ENCODE measurements around the gene LRFN3.
"Not testable (repeated sequence)": the region's sequence is repeated elsewhere in the genome, so short reads cannot be mapped to it uniquely, and the experiment has no call there.

Gene LRFN3

DNA sequence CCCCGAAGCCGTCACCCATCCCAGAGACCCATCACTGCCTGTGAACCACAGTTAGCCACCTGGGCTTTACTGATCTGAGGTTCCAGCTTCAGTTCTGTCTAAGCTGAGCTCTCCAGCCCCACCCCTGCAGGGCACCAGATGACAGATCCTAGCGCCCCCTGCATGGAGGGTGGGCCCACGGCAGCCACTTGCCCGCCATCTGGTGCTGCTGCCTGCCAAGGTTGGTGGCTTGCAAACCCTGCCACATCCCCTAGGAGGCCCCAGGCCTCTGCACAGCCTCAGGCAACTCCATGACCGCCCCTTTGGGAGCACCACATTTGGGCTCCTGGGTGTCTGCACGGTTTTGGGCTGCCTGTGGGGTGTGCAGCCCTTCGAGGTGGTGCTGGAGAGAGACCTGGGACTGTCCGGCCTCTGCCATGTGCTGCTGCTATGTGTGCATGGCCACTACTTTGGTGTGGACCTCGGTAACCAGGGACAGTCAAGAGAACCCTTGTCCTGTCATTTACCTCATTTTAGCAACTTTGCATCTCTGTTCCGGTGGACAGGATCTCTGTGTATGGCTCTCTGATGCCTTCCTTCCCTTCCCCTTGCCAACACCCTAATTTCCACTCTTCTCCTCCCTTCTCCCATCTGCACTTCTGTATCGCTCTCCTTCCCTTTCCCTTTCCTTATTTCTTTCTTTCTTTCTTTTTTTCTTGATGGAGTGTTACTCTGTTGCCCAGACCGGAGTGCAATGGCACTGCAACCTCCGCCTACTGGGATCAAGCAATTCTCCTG is 41.5 kb downstream of the LRFN3 start:
- DNase-seq (ENCODE audit: low read depth): no peak

DNA sequence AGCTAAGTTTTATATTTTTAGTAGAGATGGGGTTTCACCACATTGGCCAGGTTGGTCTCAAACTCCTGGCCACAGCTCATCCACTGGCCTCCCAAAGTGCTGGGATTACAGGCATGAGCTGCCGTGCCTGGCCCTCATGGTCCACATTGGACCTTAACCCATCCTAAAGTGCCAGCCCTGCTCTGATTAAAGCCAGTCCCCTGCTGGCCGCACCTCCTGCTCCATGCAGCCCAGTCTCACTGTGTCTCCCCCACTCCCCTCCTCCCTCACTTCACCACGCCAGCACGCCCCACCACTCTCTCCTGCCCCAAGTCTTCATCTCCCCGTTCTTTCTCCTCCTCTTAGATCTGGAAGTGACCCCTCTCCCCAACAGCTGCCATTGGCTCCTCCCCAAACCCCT is 42.1 kb downstream of the LRFN3 start:
- DNase-seq (ENCODE audit: low read depth): no peak

DNA sequence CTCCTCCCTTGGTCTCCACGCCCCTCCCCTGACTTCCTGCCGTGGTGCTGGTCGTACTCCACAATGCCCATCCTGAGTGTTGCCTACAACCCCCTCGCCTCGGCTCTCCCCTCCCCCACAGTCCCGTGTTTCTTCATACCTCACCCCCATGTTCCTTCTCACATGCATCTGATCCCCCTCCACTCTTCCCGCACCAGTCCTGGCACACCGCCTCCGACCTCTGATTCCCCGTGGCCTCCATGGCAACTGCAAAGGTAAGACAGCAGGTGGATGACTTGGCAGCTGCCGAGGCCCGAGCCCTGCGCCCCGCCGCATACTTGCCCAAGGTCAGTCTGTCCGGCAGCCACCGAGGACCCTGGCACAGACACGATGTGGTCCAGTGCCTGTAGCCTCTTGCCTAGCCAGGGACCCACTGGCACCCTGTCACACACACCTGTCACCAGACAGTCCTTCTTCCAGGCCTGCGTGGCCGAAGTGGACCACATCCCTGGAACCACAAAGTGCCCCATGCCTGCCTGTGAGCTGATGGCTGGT is 42.7 kb downstream of the LRFN3 start:
- no peak for DNase-seq (ENCODE audit: low read depth)

DNA sequence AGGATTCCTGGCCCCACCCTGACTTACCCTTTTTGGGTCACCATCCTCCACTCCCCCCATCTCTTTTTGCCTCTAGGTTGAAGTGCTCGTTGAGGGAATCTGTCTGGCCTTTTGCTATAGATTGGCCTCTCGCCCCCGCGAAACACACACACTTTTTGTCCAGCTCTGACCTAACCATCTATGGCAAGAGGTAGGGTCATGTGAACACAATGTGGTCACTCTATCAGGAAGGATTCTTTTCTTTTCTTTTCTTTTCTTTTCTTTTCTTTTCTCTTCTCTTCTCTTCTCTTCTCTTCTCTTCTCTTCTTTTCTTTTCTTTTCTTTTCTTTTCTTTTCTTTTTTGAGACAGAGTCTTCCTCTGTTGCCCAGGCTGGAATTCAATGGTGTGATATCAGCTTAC is 44.8 kb downstream of the LRFN3 start:
- not testable (repeated sequence) for DNase-seq (ENCODE audit: low read depth)

DNA sequence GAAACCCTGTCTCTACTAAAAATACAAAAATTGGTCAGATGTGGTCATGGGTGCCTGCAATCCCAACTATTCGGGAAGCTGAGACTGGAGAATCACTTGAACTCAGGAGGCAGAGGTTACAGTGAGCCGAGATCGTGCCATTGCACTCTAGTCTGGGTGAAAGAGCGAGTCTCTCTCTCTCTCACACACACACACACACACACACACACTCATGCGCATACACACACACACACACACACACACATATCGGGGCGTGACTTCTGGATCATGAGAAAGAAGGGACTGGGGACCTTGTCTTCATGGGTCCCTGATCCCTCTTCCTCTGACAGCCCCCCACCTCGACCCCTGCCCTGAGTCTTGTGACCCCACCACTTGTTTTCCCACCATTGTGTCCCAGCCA is 47.0 kb downstream of the LRFN3 start:
- DNase-seq (ENCODE audit: low read depth): no peak

DNA sequence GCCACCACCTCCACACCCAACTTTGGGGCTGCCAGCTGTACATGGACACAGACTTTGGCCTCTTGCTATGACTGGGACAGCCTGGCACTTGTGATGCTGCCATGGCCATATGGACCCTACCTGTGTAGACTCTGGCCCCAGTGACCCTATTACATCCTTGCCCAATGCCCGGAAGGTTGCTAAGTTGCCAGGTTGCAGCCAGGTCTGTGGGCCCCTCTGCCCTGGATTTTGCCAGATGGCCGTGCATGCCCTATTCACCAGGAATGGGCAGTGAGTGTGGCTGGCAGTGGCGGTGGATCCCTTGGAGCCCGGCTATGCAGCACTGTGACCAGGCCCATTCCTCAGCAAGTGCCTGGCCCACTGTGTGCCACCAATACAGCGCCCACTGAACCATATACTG is 49.9 kb downstream of the LRFN3 start:
- no peak for DNase-seq (ENCODE audit: low read depth)

DNA sequence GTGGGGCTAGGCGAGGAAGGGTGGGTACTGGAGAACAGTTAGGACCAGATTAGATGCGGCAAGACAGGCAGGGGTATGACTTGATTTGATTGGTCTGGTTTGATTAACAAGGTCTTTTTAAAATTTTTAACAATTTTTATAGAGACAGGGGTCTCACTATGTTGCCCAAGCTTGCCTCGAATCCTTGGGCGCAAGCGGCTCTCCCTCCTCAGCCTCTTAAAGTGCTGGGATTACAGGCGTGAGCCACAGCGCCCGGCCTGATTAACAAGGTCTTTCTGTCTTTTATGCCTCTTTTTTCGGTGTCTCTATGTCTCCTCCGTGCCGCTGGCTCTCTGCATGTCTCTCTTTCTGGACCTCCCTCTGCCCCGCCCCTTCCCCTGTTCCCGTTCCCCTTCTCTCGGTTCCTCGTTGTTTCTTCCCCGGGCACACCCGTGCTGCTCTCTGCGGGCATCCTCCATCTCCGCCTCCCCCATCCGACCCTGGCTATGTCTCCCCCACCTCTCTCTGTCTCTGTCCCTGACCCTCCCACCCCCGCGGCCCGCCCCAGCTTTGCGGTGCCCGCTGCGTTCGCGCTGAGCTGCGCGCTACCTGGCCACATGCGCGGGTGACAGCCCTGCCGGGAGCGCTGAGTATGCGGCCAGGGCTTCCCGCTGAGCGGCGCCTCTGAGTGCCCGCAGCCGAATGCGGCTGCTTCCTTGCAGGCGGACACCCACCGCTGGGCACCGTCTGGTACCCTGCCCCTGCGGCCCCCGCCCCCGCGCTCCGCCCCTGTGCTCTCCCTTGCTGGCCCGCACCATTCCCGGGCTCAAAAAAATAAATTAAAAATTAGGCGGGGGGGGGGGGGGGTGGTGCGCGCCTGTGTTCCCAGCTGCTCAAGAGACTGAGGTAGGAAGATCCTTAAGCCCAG is 50.7 kb downstream of the LRFN3 start:
- DNase-seq (ENCODE audit: low read depth): no peak

DNA sequence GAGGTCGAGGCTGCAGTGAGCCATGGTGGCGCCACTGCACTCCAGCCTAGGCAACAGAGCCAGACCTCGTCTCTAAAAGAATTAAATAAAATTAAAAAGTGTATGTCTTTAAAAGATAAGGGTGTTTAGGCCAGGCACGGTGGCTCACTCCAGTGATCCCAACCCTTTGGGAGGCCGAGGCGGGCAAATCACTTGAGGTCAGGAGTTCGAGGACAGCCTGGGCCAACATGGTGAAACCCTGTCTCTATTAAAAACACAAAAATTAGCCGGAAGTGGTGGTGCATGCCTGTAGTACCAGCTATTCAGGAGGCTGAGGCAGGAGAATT is 51.4 kb downstream of the LRFN3 start:
- DNase-seq (ENCODE audit: low read depth): no peak

DNA sequence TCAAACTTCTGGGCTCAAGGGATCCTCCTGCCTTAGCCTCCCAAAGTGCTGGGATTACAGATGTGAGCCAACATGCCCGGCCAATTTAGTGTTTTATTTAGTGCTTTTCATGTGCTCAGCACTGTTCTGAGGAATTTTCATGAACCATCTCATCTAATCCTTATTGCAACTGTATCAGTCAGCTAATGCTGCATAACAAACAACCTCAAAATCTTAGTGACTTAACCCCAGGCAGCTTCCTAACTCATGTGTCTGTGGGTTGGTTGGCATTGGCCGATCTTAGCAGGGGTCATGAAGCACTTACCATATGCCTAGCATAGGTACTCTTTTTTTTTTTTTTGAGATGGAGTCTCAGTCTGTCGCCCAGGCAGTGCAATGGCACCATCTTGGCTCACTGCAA is 52.6 kb downstream of the LRFN3 start:
- no peak for DNase-seq (ENCODE audit: low read depth)

DNA sequence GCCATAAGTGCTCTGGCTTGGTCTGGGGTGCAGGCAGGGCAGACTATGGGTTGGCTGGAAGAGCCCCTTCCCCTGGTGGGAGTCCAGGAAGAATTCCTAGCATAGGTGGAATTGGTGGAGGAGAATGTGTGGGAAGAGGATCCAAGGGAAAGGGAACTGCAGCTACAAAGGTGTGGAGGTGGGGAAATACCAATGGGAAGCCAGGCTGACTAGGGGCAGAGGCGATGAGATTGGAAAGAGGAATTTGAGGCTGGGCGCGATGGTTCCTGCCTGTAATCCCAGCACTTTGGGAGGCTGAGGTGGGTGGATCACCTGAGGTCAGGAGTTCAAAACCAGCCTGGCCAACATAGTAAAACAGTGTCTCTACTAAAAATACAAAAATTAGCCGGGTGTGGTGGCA is 54.0 kb downstream of the LRFN3 start:
- no peak for DNase-seq (ENCODE audit: low read depth)

DNA sequence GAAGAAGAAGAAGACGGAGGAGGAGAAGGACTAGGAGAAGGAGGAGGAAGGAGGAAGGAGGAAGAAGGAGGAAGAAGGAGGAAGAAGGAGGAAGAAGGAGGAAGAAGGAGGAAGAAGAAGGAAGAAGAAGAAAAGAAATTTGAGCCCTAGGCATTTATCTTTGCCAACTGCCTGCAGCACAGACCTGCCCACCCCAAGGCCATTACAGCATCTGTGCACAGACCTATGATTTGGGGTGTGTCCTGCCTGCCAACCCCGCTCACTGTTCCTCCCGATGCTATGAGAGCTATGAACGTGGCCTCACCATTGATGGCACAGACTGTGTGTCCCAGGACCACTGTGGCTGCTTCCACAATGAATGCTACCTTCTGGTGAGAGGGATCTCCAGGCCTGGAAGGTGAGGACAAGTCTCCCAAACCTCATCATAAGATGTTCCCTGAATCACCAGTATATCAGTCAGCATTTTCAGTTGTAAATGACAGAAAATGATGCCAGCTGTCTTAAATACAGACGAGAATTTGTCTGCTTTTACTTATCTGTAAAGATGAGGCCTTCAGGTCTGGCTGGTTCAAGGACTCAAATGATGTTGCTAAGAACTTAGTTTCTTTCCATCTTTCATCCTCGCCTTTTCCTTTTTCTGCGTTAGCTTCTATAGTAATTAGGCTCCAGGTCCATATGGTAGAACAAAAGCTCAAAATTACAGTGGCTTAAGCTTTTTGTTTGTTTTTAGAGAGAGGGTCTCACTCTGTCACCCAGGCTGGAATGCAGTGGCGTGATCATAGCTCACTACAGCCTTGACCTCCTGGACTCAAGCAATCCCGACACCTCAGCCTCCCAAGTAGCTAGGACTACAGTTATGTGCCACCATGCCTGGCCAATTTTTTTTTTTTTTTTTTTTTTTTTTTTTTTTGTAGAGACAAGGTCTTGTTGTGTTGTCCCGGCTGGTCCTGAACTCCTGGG is 54.9 kb downstream of the LRFN3 start:
- no peak for DNase-seq (ENCODE audit: low read depth)

DNA sequence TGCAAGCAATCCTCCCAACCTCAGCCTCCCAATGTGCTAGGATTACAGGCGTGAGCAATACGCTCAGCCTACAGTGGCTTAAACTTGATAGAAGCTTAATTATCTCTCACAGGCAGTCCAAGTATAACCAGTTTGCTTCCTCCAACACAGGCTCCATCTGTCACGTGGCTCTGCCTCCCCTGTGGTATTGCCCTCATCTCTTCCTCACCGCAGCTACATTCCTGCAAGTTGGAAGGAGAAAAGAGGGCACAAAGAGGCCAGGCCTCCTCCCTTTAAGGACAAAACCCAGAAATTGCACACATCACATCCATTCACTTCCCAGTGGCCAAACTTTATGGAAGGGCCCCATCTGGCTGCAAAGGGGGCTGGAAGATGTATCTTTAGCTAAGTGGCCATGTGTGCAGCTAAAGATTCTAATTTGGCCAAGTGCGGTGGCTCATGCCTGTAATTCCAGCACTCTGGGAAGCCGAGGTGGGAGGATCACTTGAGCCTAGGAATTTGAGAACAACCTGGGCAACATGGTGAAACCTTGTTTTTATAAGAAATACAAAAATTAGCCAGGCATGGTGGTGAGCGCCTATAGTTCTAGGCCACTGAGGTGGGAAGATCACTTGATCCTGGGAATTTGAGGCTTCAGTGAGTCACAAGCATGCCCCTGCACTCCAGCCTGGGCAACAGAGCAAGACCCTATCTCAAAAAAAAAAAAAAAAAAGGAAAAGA is 55.7 kb downstream of the LRFN3 start:
- no peak for DNase-seq (ENCODE audit: low read depth)

DNA sequence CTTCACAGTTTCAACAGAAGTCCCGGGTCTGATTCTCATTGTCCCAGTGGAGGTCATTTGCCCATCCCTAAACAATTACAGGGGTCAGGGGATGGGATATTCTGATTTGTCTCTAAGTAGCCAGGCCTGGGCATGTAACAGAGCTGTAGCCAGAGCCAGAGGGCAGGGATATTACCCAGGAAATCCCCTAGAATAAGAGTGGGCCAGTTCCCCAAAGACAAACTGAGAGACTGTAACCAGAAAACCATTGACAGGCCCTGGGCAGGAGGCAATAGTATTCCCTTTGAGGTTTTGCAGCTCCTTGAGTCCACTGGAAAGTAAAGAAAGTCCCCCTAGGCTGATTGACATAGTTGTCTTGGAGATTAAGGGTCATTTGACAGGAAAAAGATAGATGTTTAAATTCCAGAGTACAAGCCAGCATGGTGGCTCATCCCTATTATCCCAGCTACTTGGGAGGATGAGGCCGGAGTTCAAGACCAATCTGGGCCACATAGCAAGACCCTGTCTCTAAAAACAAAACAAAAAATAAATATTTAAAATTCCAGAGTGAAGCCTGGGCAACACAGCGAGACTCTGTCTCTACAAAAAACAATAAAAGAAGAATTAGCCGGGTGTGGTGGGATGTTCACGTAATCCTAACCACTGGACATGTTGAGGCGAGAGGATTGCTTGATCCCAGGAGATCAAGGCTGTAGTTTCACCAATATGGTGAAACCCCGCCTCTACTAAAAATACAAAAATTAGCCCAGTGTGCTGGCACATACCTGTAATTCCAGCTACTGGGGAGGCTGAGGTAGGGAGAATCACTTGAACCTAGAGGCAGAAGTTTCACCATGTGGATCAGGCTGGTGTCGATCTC is 57.0 kb downstream of the LRFN3 start:
- no peak for DNase-seq (ENCODE audit: low read depth)

DNA sequence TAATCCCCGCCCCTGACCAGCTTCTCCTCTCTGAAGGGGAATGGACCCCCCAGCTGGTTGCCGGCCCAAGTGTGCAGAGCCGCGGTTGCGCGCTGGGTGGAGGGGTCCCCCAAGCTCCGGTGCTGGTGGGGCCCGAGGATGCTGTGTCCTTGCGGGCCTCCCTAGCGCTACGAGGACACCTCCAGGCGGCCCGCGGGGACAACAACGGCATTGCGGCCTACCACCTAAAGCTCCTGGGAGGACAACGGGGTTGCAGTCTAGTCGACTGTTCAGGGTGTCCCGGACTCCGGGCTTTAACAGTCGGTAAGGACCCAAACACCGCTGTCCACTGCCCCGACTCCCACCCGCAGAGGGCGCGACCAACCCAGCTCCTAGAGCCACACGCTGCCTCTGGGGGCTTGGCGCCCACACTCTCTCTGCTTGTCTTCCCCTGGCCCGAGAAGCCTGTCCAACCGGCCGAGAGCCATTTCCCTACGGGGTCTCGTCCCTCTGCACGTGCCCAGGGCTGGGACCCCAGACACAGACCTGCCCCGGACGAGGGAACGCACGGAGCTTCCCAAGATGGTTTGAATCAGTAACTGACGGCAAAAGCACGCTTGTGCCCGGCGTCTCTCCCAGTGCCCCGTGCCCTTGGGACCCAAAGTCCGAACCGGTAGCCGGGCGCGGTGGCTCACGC is 57.9 kb downstream of the LRFN3 start:
- no peak for DNase-seq (ENCODE audit: low read depth)

Data from T follicular helper cell (primary cell).